ENCODE results near the gene KRT84. TPM values are rescaled to one million over a fixed set of nuclear protein-coding genes. Genes with fewer than 3 reads are reported as not detected.

KRT84 gene
- total RNA-seq, 2 donors from 2014 or later: not detected

DNA sequence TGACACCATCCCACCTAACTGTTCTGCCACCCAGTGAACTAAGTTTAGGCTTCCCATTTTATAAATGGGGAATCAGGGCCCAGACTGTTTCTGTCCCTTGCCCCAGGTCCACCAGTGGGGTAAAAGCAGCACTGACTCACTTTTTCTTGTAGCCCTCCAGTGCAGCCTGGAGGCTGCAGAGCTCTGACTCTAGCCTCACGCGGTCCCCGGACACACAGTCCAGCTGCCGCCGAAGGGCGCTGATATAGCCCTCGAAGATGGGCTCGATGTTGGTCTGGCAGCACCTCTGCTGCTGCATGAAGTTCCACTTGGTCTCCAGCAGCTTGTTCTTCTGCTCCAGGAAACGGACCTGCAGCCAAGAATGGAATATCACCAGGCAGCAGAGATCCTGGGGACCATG, 18.1 kb upstream of the KRT84 start:
- intact Hi-C loops (cut with DNase I): no loop called here
- TF ChIP-seq POLR2AphosphoS5 (IDR thresholded peaks at IDR 0.05) (no peak), POLR2A (IDR thresholded peaks at IDR 0.05) (no peak)
- TF ChIP-seq, protein P1, sequence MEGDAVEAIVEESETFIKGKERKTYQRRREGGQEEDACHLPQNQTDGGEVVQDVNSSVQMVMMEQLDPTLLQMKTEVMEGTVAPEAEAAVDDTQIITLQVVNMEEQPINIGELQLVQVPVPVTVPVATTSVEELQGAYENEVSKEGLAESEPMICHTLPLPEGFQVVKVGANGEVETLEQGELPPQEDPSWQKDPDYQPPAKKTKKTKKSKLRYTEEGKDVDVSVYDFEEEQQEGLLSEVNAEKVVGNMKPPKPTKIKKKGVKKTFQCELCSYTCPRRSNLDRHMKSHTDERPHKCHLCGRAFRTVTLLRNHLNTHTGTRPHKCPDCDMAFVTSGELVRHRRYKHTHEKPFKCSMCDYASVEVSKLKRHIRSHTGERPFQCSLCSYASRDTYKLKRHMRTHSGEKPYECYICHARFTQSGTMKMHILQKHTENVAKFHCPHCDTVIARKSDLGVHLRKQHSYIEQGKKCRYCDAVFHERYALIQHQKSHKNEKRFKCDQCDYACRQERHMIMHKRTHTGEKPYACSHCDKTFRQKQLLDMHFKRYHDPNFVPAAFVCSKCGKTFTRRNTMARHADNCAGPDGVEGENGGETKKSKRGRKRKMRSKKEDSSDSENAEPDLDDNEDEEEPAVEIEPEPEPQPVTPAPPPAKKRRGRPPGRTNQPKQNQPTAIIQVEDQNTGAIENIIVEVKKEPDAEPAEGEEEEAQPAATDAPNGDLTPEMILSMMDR (IDR thresholded peaks at IDR 0.05): no peak
- Histone ChIP-seq H3K4me3 (no peak overlapping the region), H3K27ac (no peak overlapping the region), H3K4me1 (replicated peaks) (no peaks in the 10 kb centered on the region), H3K9me3 (no peaks in the 10 kb centered on the region), H3K27me3 (replicated peaks; ENCODE audit: insufficient read depth) (no peaks in the 10 kb centered on the region), H3K36me3 (no peaks in the 10 kb centered on the region)
- DNase-seq (ENCODE audit: low spot score): no peak
- WGBS: 95% methylated on average over 9 of the region's 9 CpGs

DNA sequence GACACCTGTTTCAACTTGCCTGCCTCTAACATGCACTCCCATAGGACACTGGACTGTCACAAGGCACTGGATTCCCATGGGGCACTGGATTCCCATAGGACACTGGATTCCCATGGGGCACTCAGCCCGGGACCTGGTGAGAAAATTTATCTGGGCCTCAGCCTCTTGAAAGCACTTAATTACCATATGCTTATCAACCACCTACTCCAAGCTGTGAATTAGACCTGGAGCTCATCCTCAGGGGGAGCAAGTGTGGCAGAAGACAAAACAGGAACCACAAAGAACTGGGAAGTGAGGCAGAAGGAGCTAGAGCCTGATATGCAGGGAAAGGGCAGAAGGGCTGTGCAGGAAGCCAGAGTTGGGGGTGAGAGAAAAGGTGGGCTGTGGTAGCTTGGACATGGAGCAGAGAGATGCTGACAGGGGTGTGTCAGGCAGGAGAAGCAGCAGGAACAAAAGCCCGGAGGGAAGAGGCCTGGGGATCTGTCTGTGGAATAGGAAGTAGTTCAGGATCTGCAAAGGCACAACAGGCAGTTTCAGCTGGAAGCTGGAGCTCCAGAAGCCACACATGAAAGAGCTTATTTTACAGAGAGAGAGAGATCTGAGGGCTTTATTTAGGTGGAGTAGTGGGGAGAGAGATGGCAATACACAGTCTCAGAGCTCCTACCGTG, 17.6 kb upstream of the KRT84 start:
- 65% methylated on average over 3 of the region's 3 CpGs for WGBS
- no peak overlapping the region for H3K4me3 ChIP-seq
- H3K27ac ChIP-seq: no peak overlapping the region
- H3K4me1 ChIP-seq (replicated peaks): no peaks in the 10 kb centered on the region
- no peak for DNase-seq (ENCODE audit: low spot score)
- TF ChIP-seq, protein P1 (IDR thresholded peaks at IDR 0.05): no peak
- no peaks in the 10 kb centered on the region for H3K9me3 ChIP-seq
- H3K36me3 ChIP-seq: no peaks in the 10 kb centered on the region
- H3K27me3 ChIP-seq (replicated peaks; ENCODE audit: insufficient read depth): no peaks in the 10 kb centered on the region
- intact Hi-C loops (cut with DNase I): no loop called here

DNA sequence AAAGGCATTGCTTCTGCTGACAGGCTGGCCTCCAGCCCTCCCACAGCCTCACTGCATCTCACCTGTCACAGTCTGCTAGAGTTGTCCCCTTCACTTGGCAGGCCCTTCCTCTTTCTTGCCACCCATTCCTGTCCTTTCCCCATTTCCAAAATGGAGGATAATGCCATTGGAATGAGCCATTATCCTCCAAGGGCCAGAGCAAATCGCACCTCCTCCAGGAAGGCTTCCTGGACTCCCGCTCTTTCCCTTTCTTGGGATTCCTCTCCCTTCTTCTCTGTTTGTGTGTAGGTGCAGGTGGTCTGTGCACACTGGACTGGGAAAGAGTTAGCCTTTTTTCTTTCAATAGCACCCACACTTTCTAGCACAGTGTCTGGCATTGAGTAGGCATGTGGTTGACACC, 16.9 kb upstream of the KRT84 start:
- 98% methylated on average over 2 of the region's 2 CpGs for WGBS
- no peaks in the 10 kb centered on the region for H3K9me3 ChIP-seq
- TF ChIP-seq POLR2AphosphoS5 (IDR thresholded peaks at IDR 0.05): no peak
- TF ChIP-seq POLR2A (IDR thresholded peaks at IDR 0.05): no peak
- TF ChIP-seq, protein P1 (IDR thresholded peaks at IDR 0.05): no peak
- no peak overlapping the region for H3K4me3 ChIP-seq
- no peaks in the 10 kb centered on the region for H3K27me3 ChIP-seq (replicated peaks; ENCODE audit: insufficient read depth)
- intact Hi-C loops (cut with DNase I): no loop called here
- no peaks in the 10 kb centered on the region for H3K36me3 ChIP-seq
- no peak overlapping the region for H3K27ac ChIP-seq
- no peaks in the 10 kb centered on the region for H3K4me1 ChIP-seq (replicated peaks)
- no peak for DNase-seq (ENCODE audit: low spot score)

DNA sequence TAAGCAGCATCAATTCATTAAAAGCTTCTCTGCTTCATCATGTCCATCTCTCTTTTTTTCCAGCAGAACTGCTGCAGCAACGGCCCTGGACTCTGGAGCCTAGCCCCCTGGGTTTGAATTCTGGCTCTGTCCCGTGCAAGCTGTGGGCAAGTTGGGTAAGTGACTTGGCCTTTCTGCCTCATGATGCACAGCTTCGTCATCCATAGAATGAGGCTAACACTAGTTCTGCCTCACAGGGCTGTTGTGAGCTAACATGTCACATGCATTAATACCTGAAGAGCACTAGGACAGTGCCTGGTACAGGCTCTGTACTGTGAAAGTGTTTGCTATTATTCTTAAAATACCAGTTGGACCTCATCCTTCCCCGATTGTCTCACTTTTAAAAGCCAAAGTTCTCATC, 16.5 kb upstream of the KRT84 start:
- 88% methylated on average over 4 of the region's 4 CpGs for WGBS
- TF ChIP-seq, protein P1 (IDR thresholded peaks at IDR 0.05): no peak
- TF ChIP-seq POLR2A (IDR thresholded peaks at IDR 0.05) (no peak), POLR2AphosphoS5 (IDR thresholded peaks at IDR 0.05) (no peak)
- no peak overlapping the region for H3K27ac ChIP-seq
- no peaks in the 10 kb centered on the region for H3K36me3 ChIP-seq
- no peaks in the 10 kb centered on the region for H3K4me1 ChIP-seq (replicated peaks)
- intact Hi-C loops (cut with DNase I): no loop called here
- no peak for DNase-seq (ENCODE audit: low spot score)
- no peaks in the 10 kb centered on the region for H3K27me3 ChIP-seq (replicated peaks; ENCODE audit: insufficient read depth)
- H3K4me3 ChIP-seq: no peak overlapping the region
- H3K9me3 ChIP-seq: no peaks in the 10 kb centered on the region

DNA sequence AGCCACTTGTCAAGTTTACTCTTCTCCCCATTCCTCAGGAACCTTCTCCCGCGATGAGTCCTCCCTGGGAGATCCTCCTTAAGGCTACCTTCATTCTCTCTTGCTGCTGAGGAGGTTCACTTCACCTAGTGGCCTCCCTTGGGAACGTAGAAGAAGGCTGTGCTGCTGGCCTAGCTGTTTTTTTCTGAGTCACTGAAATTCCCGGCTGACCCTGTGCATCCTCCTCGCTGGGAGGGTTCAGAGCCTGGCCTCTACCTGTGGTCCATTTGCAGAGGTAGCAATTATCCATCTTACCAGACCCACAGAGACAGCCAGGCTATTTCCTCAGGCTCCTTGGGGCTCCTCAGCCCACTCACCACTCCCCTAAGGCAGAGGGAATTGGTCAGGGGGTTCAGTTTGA, 16.1 kb upstream of the KRT84 start:
- H3K36me3 ChIP-seq: no peaks in the 10 kb centered on the region
- H3K4me1 ChIP-seq (replicated peaks): no peaks in the 10 kb centered on the region
- no peak overlapping the region for H3K27ac ChIP-seq
- no peak overlapping the region for H3K4me3 ChIP-seq
- no peak for TF ChIP-seq POLR2A (IDR thresholded peaks at IDR 0.05)
- no peak for TF ChIP-seq POLR2AphosphoS5 (IDR thresholded peaks at IDR 0.05)
- TF ChIP-seq, protein P1 (IDR thresholded peaks at IDR 0.05): no peak
- intact Hi-C loops (cut with DNase I): no loop called here
- 93% methylated on average over 5 of the region's 5 CpGs for whole genome bisulfite sequencing
- no peaks in the 10 kb centered on the region for H3K27me3 ChIP-seq (replicated peaks; ENCODE audit: insufficient read depth)
- no peak for DNase-seq (ENCODE audit: low spot score)
- no peaks in the 10 kb centered on the region for H3K9me3 ChIP-seq
